Occipital lobe (tissue), 2 donors: Measurements from ENCODE around the gene LTO1. TPM values are rescaled to one million over a fixed set of nuclear protein-coding genes. Genes with fewer than 3 reads are reported as not detected.

ENCODE experiments used
- DNase-seq: peaks from one replicate; lab custom pipeline; 2025; lab: John Stamatoyannopoulos, UW
- total RNA-seq: library from RNA; depleted of rRNA; stranded (reverse); fragments of >200 nt; gene quantifications from one replicate; pipeline ENCODE4 v1.2.3, GENCODE V29; 2014

The LTO1 gene, protein sequence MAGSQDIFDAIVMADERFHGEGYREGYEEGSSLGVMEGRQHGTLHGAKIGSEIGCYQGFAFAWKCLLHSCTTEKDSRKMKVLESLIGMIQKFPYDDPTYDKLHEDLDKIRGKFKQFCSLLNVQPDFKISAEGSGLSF
- total RNA-seq: 17.9 TPM

DNA sequence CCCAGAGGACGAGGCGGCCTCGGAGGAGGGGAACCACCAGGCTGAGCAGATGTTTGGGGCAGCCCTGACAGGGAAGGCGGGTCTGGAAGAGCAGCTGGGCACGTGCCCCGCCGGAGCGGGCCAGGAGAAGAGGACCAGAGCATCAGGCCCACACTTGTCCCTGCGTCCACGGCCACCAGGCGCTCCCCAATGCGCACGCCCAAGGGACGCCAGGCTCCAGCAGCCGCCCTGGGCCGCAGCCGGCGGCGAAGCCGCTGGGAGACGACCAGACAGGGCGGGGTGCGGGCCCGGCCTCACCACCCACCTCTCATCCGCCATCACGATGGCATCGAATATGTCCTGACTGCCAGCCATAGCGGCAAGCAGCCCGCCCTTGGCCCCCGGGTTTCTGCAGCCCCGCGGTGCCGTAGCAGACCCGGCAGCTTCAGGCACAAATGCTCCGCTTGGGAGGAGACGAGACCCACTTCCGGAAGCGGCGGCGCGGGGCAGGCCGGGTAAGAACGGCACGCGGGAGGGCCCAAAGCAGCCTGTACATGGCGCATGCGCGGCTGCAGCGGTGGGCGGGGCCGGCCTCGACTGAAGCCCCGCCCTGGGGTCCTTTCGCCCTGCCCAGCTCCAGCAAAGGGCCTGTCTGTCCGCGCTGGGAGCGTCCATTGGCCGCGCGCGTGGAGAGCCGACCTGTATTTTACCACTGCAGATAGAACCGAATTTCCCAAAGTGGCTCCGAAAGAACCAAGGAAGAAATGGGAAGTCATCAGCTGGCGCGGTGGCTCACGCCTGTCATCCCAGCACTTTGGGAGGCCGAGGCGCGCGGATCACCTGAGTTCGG lies at the start of gene LTO1:
TSS of gene LTO1 (minus strand) at position 468 of the 829 bp plus-strand sequence. CDS start at position 354, 114 bp downstream.
- peak; percentile 91 for DNase-seq

DNA sequence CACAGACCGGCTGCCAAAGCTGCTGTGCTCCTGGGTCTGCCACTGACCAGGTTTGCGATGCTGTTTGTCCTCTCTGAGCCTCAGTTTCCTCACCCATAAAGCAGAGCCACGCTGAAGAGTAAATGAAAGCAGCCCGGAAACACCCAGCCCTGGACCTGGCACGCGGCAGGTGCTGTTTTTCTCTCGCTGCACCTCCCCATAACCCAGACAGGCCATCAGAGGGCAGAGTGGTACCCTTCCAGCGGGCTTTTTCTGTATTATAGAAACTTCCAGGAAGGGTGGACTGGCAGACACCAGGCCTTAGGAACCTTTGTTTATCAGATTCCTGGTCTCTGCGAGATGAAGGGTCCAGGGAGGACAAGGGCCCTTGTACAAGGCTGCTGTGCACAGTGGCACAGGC lies 46.6 kb upstream of the LTO1 start:
- DNase-seq: no peak

DNA sequence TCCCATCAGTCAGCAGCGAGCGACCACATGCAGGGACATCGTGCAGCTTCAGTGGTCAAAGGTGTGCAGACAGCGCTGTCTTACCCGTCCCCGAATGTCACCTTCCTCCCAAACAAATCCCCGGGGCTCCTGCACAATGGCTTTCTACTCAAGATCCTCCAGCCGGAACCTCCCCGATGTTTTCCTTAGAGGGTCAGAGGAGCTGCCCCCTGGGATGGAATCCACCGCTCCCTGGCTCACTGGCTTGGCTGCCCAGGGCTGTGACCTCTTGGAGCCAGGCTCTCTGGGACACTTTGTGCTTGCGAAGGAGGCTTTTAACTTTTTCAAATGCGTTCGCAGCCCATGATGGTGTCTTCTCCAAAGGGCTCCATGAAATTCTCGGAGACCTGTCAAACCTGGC lies 46.0 kb upstream of the LTO1 start:
- DNase-seq: no peak

DNA sequence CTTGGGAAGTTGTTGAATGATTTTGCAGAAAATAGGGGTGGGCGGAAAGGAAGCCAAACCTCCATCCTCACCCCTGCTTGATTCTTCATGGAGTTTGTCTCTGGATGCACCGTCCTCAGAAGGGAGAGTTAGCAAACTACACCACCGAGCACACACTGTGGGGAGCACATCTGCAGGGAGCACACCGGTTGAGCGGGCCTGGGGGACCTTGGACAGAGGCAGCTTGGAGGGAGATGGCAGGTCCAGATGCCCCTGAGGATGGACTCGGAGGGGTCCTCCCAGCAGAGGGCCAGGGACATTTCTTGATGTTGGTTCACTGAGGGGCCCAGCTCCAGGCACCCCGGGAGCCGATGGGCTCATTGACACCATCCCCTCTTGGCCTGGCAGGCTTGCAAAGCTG lies 43.8 kb upstream of the LTO1 start:
- DNase-seq: no peak

DNA sequence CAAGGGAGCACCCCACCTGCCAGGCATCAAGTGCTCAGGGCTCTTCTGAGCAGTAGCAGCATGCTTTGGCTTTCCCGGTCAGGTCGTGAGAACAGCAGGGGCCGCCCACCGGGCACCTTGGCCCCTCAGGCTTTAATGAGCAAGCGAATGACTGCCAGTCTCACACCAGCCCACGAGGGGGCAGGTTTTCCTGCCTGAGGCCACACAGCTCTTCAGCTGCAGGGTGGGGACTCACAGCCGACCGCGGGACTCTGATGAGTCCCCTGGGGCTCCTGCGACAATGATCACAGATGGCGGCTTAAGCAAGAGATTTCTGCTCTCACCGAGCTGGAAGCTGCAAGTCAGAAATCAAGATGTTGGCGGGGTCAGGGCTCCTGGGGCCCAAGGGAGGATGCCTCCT lies 43.0 kb upstream of the LTO1 start:
- DNase-seq: no peak

DNA sequence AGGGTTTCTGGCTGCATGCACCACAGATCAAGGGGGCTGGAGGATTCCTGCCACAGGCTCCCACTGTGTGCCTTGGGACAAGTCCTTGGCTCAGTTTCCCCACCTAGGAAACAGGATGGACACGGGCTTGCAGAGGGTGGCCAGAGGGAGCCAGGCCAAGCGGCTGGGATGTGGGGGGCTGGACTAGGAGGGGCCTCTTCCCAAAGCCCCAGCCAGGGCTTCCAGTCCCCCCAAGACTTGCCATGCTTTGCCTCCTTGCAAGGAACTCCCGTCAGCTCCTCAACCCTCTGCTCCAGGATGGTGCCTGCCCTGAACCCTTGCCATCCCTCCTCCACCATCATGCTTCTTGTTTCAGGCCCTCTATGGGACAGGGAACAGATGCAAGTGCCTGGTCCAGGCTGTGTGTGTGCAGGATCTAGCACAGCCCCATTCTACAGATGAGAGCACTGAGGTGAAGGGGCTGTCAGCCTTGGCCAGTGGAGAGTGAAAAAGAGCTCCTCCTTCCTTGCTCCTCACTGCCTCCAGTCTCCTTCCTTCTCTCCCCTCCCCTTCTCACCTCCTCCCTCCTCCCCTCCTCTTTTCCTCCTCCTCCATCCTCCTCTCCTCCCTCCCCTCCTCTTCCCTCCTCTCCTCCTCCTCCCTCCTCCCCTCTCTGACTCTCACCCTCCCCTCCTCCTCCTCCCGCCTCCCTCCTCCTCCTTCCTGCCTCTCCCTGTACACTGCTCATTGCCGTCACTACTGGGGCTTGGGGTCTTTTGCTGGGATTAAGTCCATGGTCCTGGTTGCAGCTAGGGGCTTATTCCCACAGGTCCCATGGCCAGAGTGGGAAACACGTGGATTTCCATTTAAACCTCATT lies 42.0 kb upstream of the LTO1 start:
- DNase-seq: no peak

DNA sequence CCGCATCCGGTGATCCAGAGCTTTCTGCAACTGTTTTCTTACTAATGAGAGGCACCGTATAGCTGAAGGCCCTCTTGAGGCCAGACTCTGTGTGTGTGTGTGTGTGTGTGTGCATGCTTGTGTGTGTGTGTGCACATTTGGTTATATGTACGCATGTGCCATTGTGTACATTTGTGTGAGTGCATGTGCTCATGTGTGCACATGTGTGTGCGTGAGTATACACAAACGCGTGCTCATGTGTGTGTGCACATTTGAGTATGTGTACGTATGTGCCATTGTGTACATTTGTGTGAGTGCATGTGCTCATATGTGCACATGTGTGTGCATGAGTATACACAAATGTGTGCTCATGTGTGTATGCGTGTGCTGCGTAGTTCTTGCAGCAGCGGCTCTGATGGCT lies 40.9 kb upstream of the LTO1 start:
- DNase-seq: no peak

DNA sequence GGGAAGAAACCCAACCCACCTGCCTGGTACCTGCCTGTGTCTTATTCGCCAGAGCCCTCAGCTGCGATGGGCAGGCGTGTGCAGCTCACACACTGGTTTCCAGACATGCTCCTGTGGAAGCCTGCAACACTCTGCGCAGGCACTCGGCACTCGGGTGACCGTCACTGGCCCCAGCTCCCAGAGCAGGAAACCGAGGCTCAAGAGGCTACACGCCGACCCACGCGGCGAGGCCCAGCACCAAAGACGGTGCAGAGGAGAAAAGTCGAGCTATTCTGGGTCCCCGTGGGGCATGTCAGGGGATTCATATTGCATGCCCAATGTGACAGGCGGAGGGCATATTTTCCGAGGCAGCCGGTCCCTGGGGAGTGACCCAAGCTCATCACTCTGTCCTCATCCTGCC lies 40.3 kb upstream of the LTO1 start:
- no peak for DNase-seq

DNA sequence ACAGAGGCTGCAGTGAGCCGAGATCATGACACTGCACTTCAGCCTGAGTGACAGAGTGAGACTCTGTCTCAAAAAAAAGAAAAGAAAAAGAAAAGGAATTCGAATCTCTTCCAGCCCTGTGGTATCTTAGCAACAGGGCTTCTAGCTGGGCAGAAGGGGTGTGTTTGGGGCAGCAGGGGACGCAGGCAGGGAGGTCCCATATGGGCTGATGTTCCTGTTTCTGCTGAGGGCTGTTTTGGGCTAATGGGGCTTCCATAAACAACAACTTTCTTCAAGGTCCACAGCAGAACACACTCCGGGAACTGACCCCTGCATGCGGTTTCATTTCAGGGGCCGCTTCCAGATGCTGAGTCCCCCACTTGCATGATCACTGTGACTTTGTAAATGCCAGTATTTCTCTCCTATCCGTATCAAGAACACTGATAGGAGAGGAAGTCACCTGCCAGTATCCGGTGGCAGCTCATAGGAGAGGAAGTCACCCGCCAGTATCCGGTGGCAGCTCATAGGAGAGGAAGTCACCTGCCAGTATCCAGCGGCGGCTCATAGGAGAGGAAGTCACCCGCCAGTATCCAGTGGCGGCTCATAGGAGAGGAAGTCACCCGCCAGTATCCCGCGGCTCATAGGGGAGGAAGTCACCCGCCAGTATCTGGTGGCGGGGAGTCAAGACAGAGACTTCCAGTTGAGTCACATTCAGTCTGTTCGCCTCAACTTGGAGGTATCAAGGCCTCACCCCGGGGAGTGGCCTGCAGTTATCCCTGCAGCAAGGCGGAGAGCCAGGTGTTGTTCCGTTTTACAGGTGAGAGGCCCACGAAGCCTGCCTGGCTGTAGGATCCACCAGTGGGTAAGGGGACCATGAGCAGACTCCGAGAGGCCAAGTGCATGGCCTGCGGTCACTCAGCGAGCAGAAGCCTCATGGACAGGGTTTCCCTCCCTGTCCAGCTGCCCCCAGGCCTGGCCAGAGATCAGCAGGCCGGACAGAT lies 37.0 kb upstream of the LTO1 start:
- no peak for DNase-seq

DNA sequence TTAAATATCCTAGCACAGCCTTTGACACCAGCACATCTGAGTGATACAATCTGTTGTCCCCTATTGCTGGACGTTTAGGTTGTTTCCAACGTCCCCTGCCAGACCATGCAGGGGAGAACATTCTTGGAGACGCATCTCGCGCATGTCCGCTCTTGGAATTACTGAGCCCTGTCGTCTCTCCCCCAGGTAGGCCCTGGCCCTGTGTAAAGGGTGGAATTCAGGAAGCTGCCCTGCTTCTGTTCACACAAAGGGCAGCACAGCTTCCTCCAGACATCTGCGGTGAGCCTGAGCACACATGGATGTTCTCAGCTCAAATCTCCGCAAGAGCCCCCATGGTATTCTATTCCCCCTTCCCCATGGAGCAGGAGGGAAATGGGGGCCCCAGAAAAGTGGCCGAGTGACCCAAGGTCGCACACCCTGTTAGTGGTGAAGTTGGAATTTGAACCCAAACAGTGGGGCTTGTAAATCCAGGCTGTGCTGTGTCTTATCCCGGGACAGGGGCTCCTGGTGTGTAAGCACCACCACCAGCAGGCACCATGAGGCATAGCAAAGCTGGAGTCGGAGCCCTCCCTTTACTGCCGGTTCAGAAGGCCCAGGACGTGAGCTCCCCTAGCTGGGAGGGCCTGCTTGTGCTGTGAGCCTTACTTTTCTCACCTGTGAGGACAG lies 33.7 kb upstream of the LTO1 start:
- DNase-seq: no peak

DNA sequence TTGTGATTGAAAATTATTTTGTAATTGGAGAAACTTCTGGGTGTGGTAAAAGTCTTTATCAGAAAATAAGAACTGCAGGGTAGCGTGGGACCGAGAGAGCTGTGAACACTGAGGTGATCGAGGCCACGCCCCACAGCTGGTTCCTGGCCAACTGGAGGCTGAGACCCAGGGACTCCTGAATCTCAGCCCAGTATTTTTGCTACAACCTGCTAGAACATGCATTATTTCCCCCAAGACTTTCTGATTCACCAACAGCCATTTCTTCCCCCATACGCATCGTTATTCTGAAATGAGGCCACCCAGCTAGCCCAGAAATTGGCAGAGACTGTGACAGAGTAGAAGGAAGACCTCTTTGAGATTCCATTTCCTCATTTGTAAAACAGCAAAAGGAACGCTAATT lies 32.0 kb upstream of the LTO1 start:
- DNase-seq: no peak

DNA sequence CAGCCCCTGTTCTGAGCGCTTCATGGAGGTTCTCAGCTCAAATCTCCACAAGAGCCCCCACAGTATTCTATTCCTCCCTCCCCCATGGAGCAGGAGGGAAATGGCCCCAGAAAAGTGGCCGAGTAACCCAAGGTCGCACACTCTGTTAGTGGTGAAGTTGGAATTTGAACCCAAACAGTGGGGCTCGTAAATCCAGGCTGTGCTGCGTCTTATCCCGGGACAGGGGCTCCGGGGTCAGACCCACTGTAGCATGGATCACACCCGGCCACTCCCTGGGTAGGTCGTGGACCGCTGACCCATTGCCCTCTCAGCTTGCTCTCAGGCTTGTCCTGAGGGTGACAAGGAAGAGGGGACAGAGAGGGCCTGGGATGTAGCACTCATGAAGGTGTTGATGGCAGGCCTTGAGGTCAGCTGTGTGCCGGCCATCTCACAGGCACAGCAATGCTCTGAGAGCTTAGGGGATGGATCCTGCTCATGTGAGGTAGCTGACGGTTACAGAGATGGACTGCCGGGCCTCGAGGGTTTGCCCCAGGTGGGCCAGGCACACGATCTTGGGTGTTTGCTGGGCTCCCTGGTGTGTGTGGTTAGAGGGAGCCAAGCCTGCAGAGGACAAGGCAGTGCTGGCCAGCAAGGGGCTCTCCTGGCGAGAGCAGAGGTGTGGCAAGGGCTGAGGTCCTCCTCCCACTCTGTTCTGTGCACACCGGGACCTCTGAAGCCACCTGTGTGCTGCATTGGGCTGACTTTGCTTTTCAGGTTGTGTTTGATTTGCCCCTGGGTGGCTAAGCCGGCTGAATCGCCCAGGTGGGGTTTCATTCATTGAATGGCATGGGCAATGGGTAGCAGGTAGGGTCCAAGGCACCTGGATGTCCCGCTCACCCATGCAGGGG lies 31.0 kb upstream of the LTO1 start:
- no peak for DNase-seq

DNA sequence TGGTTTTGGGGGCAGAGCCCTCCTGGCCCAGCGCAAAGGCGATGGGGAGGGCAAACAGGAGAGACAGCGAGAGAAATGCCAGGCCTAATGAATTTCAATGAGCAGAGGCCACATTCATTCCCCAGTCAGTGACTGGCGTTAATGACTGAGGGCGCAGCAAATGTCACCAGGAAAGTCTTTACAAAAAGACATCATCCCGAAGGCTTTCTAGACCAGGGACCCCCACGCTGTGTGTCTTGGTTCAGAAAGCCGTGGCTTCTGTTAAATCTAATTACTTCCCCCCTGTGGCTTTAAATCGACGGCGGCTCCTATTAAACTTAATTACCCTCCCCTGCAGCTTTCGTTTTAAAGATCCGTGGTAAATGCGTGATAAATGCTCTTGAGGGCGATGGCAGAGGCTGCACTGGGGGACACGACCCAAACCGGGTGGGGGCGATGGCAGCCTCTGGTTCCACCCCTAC lies 30.2 kb upstream of the LTO1 start:
- DNase-seq: no peak

DNA sequence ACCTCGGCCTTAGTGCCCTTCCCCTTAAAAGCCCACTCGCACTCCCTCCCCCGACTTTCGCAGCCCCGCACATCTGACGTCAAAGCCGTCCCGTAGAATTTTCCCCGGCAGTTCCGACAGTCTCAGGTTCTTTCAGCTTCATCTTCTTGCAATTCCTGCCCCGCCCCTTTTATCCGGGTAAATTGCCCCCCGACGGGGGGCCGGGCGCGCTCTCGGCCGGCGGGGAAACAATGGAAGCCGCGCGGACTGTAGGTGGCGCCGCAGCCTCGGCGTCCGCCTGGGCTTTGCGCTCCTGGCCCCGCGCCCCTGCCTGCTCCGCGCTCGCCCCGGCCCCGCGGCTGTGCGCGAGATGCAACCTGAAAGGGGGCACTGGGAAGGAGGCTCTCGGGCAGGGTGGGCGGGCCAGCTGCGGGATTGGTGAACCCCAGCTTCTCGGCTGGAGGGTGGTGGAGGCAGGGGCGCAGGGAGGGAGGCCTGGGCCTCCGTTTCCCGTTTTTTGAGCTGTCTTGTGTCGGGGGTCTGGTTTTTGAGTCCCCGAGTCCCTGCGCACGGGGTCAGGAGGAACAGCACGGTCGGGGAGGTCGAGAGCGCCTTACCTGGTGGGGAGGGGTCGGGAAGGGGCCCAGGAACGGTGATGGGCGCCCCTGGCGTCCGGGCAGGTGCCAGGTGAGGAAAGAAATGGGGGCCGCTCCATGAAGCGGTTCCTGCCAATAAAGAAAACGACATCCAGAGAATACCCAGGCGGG lies 29.5 kb upstream of the LTO1 start:
- no peak for DNase-seq

DNA sequence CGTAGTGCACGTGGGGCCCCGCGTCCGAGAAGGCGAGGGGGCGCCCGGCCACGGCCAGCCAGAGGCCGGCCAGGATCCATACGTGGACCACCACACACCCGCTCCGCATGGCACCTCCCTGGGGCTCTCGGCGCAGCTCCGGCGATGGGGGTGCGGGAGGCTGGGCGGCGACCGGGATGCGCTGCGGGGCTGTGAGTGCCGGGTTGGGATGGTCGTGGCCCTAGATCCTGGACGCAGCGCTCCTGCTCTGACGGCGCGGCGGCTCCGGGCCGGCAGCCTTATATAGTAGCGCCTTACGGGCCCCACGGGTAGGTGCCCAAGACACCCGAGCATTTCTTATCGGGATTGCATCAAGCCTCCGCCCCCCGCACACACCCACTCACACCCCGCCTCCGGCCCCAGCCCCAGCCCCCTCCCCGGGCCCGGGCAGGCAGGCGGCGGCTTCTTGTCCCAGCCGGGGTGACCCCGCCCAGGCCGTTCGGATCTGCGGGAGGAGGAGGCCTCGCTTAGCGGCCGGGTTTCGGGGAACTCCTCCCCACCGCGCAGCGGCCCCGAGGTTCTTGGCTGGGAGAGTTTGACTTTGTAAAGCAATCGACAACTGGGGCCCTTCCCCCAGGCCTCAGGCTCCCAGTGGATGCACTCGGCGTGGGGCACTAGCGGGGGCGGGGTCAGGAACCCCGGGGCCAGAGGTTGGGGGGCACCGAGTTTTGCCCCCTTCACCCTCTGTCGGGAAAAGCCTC lies 28.8 kb upstream of the LTO1 start, which contains the start of gene FGF19:
TSS of gene FGF19 (minus strand) at position 255 of the 740 bp plus-strand sequence. CDS start at position 109, 146 bp downstream.
- no peak for DNase-seq

DNA sequence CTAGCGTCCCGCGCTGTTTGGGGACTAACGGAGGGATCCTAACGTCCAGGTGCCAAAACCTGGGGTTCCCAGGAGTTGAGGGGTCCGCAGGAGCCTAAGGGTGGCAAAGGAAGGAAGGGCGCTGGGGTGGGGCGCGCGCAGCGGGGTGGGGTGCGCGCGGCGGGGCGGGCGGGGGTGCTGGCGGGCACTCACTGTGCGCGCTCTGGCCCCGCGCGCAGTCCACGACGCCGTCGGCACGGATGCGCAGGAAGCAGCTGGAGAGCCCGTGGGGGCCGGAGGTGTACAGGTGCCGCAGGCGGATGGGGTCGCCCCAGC lies 28.3 kb upstream of the LTO1 start:
- no peak for DNase-seq

DNA sequence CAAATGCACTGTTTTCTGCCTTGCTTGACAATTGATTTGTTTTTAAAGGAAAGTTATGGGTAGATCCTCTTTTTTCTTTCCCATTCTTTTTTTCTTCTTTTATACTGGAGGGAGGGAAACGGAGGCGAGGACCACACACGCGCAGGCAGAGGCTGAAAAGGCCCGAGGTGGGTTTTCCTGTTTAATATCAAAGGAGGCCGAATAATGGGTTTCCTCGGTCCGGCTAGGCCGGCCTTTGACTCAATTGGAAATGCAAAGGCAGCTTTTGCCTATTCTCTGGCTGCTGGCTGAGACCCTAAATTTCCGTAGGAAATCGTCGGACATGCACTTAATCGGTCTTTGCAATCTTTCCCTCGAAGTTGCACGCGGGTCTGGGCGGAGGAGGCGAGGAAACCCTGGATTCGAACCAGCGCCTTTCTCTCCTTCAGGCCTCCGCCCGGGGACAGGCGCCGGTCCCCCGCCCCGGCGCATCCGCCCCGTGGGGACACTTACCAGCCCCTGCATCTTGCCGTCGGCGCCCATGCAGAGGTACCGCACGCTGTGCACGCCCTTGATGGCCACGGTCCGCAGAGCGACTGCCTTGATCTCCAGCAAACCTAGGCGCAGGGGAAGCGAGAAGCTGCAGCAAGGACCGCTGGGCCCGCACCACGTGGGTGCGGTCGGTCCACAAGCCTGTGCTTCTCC lies 27.8 kb upstream of the LTO1 start:
- DNase-seq: no peak
